K562 (cell line): ENCODE measurements around the gene FYB1. TPM values are rescaled to one million over a fixed set of nuclear protein-coding genes. Genes with fewer than 3 reads are reported as not detected.
A peak's percentile ranks its signal among the peaks of the same experiment; 100 is the strongest.

Source experiments
- ADNP ChIP-seq: fragments of 200-800 bp; sonication (Bioruptor generic); IDR thresholded peaks from 2 replicates; pipeline ENCODE4 v1.6.1; 2016; ENCODE audit warnings: missing genetic modification characterization, missing compliant biosample characterization
- C11orf30 ChIP-seq: fragments of 450-650 bp; IDR thresholded peaks from 2 replicates; pipeline ENCODE4 v1.6.1; 2016; ENCODE audit warnings: low read depth, mild to moderate bottlenecking
- KDM2B ChIP-seq: fragments of 250-450 bp; sonication (Bioruptor Pico); IDR thresholded peaks from 2 replicates; pipeline ENCODE4 v1.8.0; 2021; ENCODE audit warnings: mild to moderate bottlenecking, moderate library complexity
- MAFG ChIP-seq: fragments of 450-650 bp; conservative IDR thresholded peaks from 2 replicates; pipeline ENCODE4 v1.6.1; 2016; ENCODE audit warnings: missing genetic modification characterization, missing compliant biosample characterization
- NCOR1 ChIP-seq: fragments of 450-650 bp; IDR thresholded peaks from 2 replicates; pipeline ENCODE4 v1.6.1; 2016; ENCODE audit warnings: mild to moderate bottlenecking, moderate library complexity
- polyA plus RNA-seq, 8 experiments: library from polyadenylated mRNA; depleted of rRNA in 4 of 8; stranded (reverse) in 5 of 8; unstranded in 3 of 8; fragments of >200 nt; fragmentation: Nextera tagmentation in 2 of 8; fragmentation: Illumina TruSeq in 1 of 8; extraction: Ambion mirVana in 2 of 8; extraction: Trizol in 1 of 8; gene quantifications; 2 replicates each; pipeline versions ENCODE4 v1.2.1 to v1.2.3, GENCODE V29; 2011 to 2014; ENCODE audit warnings: inconsistent platforms in 1 of 8, missing spikeins in 1 of 8
- total RNA-seq, 7 experiments: library from RNA; depleted of rRNA in 6 of 7; stranded (reverse); fragments of >200 nt in 6 of 7; fragmentation: Illumina TruSeq in 2 of 7; extraction: Trizol in 2 of 7; gene quantifications; 2 replicates each; pipeline versions ENCODE4 v1.2.1 to v1.2.3, GENCODE V29; 2011 to 2021; ENCODE audit warnings: low replicate concordance in 1 of 7
- TF ChIP-seq, protein P1 (sequence below): fragments of 200-600 bp; sonication (generic); IDR thresholded peaks from one replicate; pipeline ENCODE4 v1.6.1; 2012; ENCODE audit warnings: mild to moderate bottlenecking, low read depth, low read length, inconsistent platforms
- TF ChIP-seq, protein P2 (sequence below): sonication (generic); formaldehyde crosslinking; IDR thresholded peaks from 2 replicates; pipeline ENCODE4 v1.8.0; 2023; ENCODE audit warnings: mild to moderate bottlenecking, missing genetic modification reagents
- TF ChIP-seq, protein P3 (sequence below): sonication (generic); formaldehyde crosslinking; IDR thresholded peaks from 2 replicates; pipeline ENCODE4 v1.8.1; 2023; ENCODE audit warnings: mild to moderate bottlenecking, missing genetic modification reagents

The FYB1 gene
- total and polyA plus RNA-seq, 9 of the 15 experiments (the other 6 are each of a cell fraction or from before 2014, with no cell fraction given): 4.7 to 31.5 (median 9.7) TPM

DNA sequence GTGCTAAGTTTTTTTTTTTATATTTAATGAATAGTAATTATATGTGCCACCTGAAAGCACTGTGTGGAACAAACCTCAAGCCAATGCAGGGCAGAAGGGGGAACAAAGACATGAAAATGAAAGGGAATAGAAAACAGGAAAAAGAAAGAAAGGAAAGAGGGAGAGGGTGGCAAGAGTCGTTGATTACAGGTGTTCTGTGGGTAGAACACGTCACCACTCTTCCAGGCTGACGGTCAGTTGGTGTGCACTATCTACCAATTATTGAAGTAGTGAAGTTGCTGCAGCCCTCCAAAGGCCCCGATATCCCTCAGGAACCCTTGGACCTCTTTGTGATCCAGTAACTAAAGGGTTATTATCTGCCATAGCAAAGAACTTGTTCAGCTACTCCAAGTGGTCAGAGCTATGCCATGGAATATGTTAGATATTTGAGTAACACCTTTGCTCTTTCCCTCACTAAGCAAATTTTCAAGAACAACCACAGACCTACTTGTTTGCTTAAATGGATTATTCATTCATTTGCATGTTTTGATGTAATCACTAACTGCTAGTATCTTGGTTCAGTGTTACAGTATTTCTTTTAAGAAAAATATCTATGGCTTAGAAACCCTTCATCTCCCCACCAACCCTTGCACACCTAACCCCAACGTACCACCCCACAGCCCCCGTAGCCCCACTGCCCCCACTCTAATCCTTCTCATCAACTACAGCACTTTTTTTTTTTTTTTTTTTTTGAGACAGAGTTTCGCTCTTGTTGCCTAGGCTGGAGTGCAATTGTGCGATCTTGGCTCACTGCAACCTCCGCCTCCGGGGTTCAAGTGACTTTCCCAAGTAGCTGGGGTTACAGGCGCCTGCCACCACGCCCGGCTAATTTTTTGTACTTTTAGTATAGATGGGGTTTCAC, 31.3 kb downstream of the FYB1 start (continued):
- TF ChIP-seq, protein P1, sequence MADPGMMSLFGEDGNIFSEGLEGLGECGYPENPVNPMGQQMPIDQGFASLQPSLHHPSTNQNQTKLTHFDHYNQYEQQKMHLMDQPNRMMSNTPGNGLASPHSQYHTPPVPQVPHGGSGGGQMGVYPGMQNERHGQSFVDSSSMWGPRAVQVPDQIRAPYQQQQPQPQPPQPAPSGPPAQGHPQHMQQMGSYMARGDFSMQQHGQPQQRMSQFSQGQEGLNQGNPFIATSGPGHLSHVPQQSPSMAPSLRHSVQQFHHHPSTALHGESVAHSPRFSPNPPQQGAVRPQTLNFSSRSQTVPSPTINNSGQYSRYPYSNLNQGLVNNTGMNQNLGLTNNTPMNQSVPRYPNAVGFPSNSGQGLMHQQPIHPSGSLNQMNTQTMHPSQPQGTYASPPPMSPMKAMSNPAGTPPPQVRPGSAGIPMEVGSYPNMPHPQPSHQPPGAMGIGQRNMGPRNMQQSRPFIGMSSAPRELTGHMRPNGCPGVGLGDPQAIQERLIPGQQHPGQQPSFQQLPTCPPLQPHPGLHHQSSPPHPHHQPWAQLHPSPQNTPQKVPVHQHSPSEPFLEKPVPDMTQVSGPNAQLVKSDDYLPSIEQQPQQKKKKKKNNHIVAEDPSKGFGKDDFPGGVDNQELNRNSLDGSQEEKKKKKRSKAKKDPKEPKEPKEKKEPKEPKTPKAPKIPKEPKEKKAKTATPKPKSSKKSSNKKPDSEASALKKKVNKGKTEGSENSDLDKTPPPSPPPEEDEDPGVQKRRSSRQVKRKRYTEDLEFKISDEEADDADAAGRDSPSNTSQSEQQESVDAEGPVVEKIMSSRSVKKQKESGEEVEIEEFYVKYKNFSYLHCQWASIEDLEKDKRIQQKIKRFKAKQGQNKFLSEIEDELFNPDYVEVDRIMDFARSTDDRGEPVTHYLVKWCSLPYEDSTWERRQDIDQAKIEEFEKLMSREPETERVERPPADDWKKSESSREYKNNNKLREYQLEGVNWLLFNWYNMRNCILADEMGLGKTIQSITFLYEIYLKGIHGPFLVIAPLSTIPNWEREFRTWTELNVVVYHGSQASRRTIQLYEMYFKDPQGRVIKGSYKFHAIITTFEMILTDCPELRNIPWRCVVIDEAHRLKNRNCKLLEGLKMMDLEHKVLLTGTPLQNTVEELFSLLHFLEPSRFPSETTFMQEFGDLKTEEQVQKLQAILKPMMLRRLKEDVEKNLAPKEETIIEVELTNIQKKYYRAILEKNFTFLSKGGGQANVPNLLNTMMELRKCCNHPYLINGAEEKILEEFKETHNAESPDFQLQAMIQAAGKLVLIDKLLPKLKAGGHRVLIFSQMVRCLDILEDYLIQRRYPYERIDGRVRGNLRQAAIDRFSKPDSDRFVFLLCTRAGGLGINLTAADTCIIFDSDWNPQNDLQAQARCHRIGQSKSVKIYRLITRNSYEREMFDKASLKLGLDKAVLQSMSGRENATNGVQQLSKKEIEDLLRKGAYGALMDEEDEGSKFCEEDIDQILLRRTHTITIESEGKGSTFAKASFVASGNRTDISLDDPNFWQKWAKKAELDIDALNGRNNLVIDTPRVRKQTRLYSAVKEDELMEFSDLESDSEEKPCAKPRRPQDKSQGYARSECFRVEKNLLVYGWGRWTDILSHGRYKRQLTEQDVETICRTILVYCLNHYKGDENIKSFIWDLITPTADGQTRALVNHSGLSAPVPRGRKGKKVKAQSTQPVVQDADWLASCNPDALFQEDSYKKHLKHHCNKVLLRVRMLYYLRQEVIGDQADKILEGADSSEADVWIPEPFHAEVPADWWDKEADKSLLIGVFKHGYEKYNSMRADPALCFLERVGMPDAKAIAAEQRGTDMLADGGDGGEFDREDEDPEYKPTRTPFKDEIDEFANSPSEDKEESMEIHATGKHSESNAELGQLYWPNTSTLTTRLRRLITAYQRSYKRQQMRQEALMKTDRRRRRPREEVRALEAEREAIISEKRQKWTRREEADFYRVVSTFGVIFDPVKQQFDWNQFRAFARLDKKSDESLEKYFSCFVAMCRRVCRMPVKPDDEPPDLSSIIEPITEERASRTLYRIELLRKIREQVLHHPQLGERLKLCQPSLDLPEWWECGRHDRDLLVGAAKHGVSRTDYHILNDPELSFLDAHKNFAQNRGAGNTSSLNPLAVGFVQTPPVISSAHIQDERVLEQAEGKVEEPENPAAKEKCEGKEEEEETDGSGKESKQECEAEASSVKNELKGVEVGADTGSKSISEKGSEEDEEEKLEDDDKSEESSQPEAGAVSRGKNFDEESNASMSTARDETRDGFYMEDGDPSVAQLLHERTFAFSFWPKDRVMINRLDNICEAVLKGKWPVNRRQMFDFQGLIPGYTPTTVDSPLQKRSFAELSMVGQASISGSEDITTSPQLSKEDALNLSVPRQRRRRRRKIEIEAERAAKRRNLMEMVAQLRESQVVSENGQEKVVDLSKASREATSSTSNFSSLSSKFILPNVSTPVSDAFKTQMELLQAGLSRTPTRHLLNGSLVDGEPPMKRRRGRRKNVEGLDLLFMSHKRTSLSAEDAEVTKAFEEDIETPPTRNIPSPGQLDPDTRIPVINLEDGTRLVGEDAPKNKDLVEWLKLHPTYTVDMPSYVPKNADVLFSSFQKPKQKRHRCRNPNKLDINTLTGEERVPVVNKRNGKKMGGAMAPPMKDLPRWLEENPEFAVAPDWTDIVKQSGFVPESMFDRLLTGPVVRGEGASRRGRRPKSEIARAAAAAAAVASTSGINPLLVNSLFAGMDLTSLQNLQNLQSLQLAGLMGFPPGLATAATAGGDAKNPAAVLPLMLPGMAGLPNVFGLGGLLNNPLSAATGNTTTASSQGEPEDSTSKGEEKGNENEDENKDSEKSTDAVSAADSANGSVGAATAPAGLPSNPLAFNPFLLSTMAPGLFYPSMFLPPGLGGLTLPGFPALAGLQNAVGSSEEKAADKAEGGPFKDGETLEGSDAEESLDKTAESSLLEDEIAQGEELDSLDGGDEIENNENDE: no peak
- TF ChIP-seq, protein P2, sequence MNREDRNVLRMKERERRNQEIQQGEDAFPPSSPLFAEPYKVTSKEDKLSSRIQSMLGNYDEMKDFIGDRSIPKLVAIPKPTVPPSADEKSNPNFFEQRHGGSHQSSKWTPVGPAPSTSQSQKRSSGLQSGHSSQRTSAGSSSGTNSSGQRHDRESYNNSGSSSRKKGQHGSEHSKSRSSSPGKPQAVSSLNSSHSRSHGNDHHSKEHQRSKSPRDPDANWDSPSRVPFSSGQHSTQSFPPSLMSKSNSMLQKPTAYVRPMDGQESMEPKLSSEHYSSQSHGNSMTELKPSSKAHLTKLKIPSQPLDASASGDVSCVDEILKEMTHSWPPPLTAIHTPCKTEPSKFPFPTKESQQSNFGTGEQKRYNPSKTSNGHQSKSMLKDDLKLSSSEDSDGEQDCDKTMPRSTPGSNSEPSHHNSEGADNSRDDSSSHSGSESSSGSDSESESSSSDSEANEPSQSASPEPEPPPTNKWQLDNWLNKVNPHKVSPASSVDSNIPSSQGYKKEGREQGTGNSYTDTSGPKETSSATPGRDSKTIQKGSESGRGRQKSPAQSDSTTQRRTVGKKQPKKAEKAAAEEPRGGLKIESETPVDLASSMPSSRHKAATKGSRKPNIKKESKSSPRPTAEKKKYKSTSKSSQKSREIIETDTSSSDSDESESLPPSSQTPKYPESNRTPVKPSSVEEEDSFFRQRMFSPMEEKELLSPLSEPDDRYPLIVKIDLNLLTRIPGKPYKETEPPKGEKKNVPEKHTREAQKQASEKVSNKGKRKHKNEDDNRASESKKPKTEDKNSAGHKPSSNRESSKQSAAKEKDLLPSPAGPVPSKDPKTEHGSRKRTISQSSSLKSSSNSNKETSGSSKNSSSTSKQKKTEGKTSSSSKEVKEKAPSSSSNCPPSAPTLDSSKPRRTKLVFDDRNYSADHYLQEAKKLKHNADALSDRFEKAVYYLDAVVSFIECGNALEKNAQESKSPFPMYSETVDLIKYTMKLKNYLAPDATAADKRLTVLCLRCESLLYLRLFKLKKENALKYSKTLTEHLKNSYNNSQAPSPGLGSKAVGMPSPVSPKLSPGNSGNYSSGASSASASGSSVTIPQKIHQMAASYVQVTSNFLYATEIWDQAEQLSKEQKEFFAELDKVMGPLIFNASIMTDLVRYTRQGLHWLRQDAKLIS (CRISPR knock-in tag): no peak
- 0 out of 2 replicates have a peak, but pooled peaks have one; percentile 8 for TF ChIP-seq MAFG (tag)
- peak; percentile 18; the same call in 1 of the 2 replicates for TF ChIP-seq C11orf30
- TF ChIP-seq KDM2B: no peak
- TF ChIP-seq NCOR1: no peak
- TF ChIP-seq ADNP: 0 out of 2 replicates have a peak, but pooled peaks have one; percentile 33
- TF ChIP-seq, protein P3, sequence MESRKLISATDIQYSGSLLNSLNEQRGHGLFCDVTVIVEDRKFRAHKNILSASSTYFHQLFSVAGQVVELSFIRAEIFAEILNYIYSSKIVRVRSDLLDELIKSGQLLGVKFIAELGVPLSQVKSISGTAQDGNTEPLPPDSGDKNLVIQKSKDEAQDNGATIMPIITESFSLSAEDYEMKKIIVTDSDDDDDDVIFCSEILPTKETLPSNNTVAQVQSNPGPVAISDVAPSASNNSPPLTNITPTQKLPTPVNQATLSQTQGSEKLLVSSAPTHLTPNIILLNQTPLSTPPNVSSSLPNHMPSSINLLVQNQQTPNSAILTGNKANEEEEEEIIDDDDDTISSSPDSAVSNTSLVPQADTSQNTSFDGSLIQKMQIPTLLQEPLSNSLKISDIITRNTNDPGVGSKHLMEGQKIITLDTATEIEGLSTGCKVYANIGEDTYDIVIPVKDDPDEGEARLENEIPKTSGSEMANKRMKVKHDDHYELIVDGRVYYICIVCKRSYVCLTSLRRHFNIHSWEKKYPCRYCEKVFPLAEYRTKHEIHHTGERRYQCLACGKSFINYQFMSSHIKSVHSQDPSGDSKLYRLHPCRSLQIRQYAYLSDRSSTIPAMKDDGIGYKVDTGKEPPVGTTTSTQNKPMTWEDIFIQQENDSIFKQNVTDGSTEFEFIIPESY (CRISPR knock-in tag): no peak
